Mesendoderm (in vitro differentiated cells): Measurements from ENCODE around the gene POP4.

ENCODE experiments used
- DNase-seq: peaks from one replicate; pipeline ENCODE4 v3.0.0; 2013
- H2AK5ac ChIP-seq: 2 replicates; pipeline ENCODE4 v1.6.1; 2013; ENCODE audit warnings: low read length, inconsistent platforms
- H2BK120ac ChIP-seq: 2 replicates; pipeline ENCODE4 v1.6.1; 2013; ENCODE audit warnings: low read depth, mild to moderate bottlenecking, low read length, moderate library complexity, mixed read lengths
- H2BK15ac ChIP-seq: replicated peaks from 2 replicates; pipeline ENCODE4 v1.6.1; 2013; ENCODE audit warnings: low read depth, mild to moderate bottlenecking, moderate library complexity
- H2BK5ac ChIP-seq: 2 replicates; pipeline ENCODE4 v1.6.1; 2013; ENCODE audit warnings: low read length, inconsistent platforms
- H3K18ac ChIP-seq: 2 replicates; pipeline ENCODE4 v1.6.1; 2013; ENCODE audit warnings: mild to moderate bottlenecking, low read length, mixed read lengths
- H3K23ac ChIP-seq: one replicate; pipeline ENCODE4 v1.6.1; 2013; ENCODE audit warnings: low read length
- H3K27ac ChIP-seq: 2 replicates; pipeline ENCODE4 v1.5.1; 2013; ENCODE audit warnings: low read depth, mild to moderate bottlenecking, inconsistent platforms, low read length, moderate library complexity
- H3K27me3 ChIP-seq: 2 replicates; pipeline ENCODE4 v1.6.1; 2013; ENCODE audit warnings: low read length, control low read depth, mild to moderate bottlenecking, inconsistent platforms; ENCODE audit not compliant: insufficient read depth, poor library complexity
- H3K36me3 ChIP-seq: 2 replicates; pipeline ENCODE4 v1.6.1; 2013; ENCODE audit warnings: low read length, inconsistent platforms; ENCODE audit not compliant: control insufficient read depth, insufficient read depth
- H3K4ac ChIP-seq: one replicate; pipeline ENCODE4 v1.6.1; 2013; ENCODE audit warnings: low read depth, mild to moderate bottlenecking, low read length, moderate library complexity
- H3K4me1 ChIP-seq: 2 replicates; pipeline ENCODE4 v1.6.1; 2013; ENCODE audit warnings: low read depth, low read length, inconsistent platforms; ENCODE audit not compliant: control insufficient read depth
- H3K4me2 ChIP-seq: 2 replicates; pipeline ENCODE4 v1.6.1; 2013; ENCODE audit warnings: low read length
- H3K4me3 ChIP-seq: 2 replicates; pipeline ENCODE4 v1.5.1; 2013; ENCODE audit warnings: mild to moderate bottlenecking, low read length
- H3K56ac ChIP-seq: one replicate; pipeline ENCODE4 v1.6.1; 2013; ENCODE audit warnings: low read length
- H3K79me1 ChIP-seq: 2 replicates; pipeline ENCODE4 v1.6.1; 2013; ENCODE audit warnings: low read length, inconsistent platforms
- H3K79me2 ChIP-seq: 2 replicates; pipeline ENCODE4 v1.6.1; 2013; ENCODE audit warnings: mild to moderate bottlenecking, low read length; ENCODE audit not compliant: control insufficient read depth, insufficient read depth
- H3K9ac ChIP-seq: 2 replicates; pipeline ENCODE4 v1.6.1; 2013; ENCODE audit warnings: low read length, inconsistent platforms
- H4K5ac ChIP-seq: one replicate; pipeline ENCODE4 v1.6.1; 2013; ENCODE audit warnings: low read length
- H4K8ac ChIP-seq: one replicate; pipeline ENCODE4 v1.6.1; 2013; ENCODE audit warnings: low read depth, mild to moderate bottlenecking, control low read depth, low read length, moderate library complexity
- WGBS: extraction: QIAGEN DNeasy Blood & Tissue Kit; methylation state at CpG from one replicate; pipeline ENCODE4 v1.1.7; 2013; ENCODE audit warnings: low lambda C conversion rate, missing lambda C conversion rate; ENCODE audit not compliant: insufficient coverage; ENCODE audit errors: extremely low coverage; 5-methylcytosine and 5-hydroxymethylcytosine counted together

Gene POP4

DNA sequence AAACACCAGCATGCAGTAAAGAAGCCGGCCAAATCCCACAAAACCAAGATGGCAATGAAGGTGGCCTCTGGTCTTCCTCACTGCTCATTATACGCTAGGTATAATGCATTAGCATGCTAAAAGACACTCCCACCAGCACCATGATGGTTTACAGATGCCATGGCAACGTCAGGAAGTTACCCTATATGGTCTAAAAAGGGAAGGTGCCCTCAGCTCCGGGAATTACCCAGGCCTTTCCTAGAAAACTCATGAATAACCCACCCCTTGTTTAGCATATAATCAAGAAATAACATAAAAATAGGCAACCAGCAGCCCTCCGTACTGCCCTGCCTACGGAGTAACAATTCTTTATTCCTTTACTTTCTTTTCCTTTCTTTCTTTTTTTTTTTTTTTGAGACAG lies 38.1 kb downstream of the POP4 start:
- Histone ChIP-seq H3K27ac (no peak overlapping the region), H2BK15ac (no peak overlapping the region), H3K4ac (no peak overlapping the region), H3K56ac (no peak overlapping the region), H3K36me3 (no peaks in the 10 kb centered on the region), H3K4me3 (no peak overlapping the region), H3K18ac (no peak overlapping the region), H3K4me2 (no peak overlapping the region), H3K9ac (no peak overlapping the region), H3K4me1 (peaks cover 2% of the 10 kb centered on the region), H3K79me2 (no peaks in the 10 kb centered on the region), H4K5ac (no peak overlapping the region), H2BK120ac (no peak overlapping the region), H3K23ac (no peak overlapping the region), H4K8ac (no peak overlapping the region), H3K79me1 (no peaks in the 10 kb centered on the region), H2BK5ac (no peak overlapping the region), H3K27me3 (no peaks in the 10 kb centered on the region), H2AK5ac (no peak overlapping the region)
- no CpG with 5 or more reads among the region's 6 CpGs for WGBS
- DNase-seq, result no peak

- no peak overlapping the region for H3K4me2 ChIP-seq
- no peak overlapping the region for H3K56ac ChIP-seq
- no peaks in the 10 kb centered on the region for H3K79me1 ChIP-seq
- no peaks in the 10 kb centered on the region for H3K36me3 ChIP-seq
- H2AK5ac ChIP-seq, result no peak overlapping the region
- peaks cover 2% of the 10 kb centered on the region for H3K4me1 ChIP-seq
- no peak overlapping the region for H3K27ac ChIP-seq
- WGBS, result no CpG with 5 or more reads among the region's 5 CpGs
- no peak overlapping the region for H3K4ac ChIP-seq
- DNase-seq, result no peak
- H2BK5ac ChIP-seq, result no peak overlapping the region
- no peak overlapping the region for H2BK15ac ChIP-seq
- H3K79me2 ChIP-seq, result no peaks in the 10 kb centered on the region
- no peak overlapping the region for H3K4me3 ChIP-seq
- H3K27me3 ChIP-seq, result no peaks in the 10 kb centered on the region
- no peak overlapping the region for H4K8ac ChIP-seq
- no peak overlapping the region for H3K23ac ChIP-seq
- H3K18ac ChIP-seq, result no peak overlapping the region
- H2BK120ac ChIP-seq, result no peak overlapping the region
- no peak overlapping the region for H4K5ac ChIP-seq
- H3K9ac ChIP-seq, result no peak overlapping the region
These were observed 39.4 kb downstream of the POP4 start for GRCh38 chr19:29645491-29645867.

DNA sequence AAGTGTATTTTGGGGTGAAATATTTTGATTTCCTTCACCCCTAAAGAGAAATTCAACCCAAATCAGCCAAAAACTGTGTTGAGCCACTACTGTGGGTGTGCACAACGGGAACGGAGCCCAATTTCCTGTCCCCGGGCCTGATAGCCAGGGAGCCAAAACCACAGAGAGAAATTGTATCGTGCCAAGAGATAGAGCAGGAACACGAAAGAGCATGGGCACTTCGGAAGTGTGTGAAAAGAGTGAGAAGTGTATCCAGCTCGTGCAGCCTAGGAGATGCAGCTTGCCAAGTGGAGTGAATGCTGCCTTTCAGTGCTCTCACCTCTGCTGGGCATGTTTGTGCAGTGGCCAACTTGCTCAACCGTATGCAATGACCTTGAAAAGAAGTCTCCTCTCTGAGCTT lies 39.8 kb downstream of the POP4 start:
- Histone ChIP-seq H3K4me1 (peaks cover 2% of the 10 kb centered on the region), H2AK5ac (no peak overlapping the region), H3K56ac (no peak overlapping the region), H3K23ac (no peak overlapping the region), H3K79me1 (no peaks in the 10 kb centered on the region), H3K4me3 (no peak overlapping the region), H4K8ac (no peak overlapping the region), H3K27ac (no peak overlapping the region), H3K4me2 (no peak overlapping the region), H3K79me2 (no peaks in the 10 kb centered on the region), H2BK120ac (no peak overlapping the region), H2BK15ac (no peak overlapping the region), H3K9ac (no peak overlapping the region), H3K27me3 (no peaks in the 10 kb centered on the region), H4K5ac (no peak overlapping the region), H3K36me3 (no peaks in the 10 kb centered on the region), H3K4ac (no peak overlapping the region), H3K18ac (no peak overlapping the region), H2BK5ac (no peak overlapping the region)
- WGBS, result no CpG with 5 or more reads among the region's 8 CpGs
- no peak for DNase-seq

DNA sequence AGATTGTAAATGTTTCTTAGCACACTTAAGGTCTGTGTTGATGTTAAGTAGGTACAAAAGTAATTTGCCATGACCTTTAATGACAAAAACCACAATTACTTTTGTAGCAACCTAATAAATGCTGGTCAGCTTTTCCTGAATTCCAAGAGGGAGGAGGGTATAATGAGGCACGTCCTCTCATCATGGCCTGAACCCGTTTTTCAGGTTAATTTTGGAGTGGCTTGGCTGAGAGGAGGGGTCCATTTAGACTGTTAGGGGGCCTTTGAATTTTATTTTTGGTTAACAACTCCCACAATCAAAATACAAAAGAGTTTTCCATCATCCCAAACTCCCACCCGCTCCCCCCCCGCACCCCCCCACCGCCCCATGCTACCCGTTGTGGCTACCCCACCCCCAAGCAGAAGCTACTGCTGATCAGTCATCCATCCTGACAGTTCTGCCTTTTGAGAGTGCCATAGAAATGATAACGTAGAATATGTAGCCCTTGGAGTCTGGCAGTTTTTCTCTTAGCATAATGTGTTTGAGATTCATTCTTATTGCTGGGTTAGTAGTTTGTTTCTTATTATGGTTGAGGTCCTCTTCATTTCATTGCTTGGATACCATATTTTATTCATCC lies 44.8 kb downstream of the POP4 start:
- Histone ChIP-seq H2AK5ac (no peak overlapping the region), H3K56ac (no peak overlapping the region), H3K79me2 (no peaks in the 10 kb centered on the region), H3K4me2 (no peak overlapping the region), H3K9ac (no peak overlapping the region), H3K27me3 (no peaks in the 10 kb centered on the region), H3K4ac (no peak overlapping the region), H3K23ac (no peak overlapping the region), H2BK120ac (no peak overlapping the region), H4K5ac (no peak overlapping the region), H3K4me1 (no peaks in the 10 kb centered on the region), H2BK15ac (no peak overlapping the region), H3K4me3 (no peak overlapping the region), H3K27ac (no peak overlapping the region), H4K8ac (no peak overlapping the region), H3K18ac (no peak overlapping the region), H2BK5ac (no peak overlapping the region), H3K79me1 (no peaks in the 10 kb centered on the region), H3K36me3 (no peaks in the 10 kb centered on the region)
- DNase-seq, result no peak
- no CpG with 5 or more reads among the region's 7 CpGs for whole genome bisulfite sequencing

DNA sequence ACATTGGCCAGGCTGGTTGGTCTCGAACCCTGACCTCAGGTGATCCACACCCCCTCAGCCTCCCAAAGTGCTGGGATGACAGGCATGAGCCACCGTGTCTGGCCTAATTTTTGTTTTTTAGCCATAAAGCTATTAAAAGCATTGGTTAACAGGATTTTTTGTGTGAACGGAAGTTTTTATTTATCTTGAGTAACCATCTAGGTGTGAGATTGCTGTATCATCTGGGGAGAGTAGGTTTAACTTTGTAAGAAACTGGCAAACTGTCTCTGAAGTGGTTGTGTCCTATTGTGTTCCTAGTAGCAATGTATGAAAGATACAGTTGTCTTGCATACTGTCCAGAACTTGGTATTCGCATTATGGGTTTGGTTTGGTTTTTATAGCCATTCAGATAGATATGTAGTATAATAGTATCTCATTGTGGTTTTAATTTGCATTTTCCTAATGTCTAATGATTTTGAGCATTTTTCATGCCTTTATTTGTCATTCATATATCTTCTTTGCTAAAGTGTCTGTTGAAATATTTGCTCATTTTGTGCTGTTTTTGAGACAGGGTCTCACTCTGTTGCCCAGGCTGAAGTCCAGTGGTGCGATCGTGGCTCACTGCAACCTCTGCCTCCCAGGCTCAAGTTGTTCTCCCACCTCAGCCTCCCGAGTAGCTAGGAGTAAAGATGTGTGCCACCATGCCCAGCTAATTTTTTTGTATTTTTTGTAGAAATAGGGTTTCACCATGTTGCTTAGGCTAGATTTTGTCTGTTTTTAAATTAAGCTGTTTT lies 45.7 kb downstream of the POP4 start:
- H3K36me3 ChIP-seq, result no peaks in the 10 kb centered on the region
- no peaks in the 10 kb centered on the region for H3K79me2 ChIP-seq
- no peaks in the 10 kb centered on the region for H3K79me1 ChIP-seq
- no peak overlapping the region for H3K23ac ChIP-seq
- H3K27ac ChIP-seq, result no peak overlapping the region
- H2BK15ac ChIP-seq, result no peak overlapping the region
- H3K4ac ChIP-seq, result no peak overlapping the region
- no peak overlapping the region for H2BK5ac ChIP-seq
- H2BK120ac ChIP-seq, result no peak overlapping the region
- H3K18ac ChIP-seq, result no peak overlapping the region
- DNase-seq, result no peak
- no peak overlapping the region for H2AK5ac ChIP-seq
- H3K27me3 ChIP-seq, result no peaks in the 10 kb centered on the region
- no peak overlapping the region for H4K8ac ChIP-seq
- no peaks in the 10 kb centered on the region for H3K4me1 ChIP-seq
- H3K9ac ChIP-seq, result no peak overlapping the region
- H3K56ac ChIP-seq, result no peak overlapping the region
- no CpG with 5 or more reads among the region's 7 CpGs for WGBS
- no peak overlapping the region for H4K5ac ChIP-seq
- H3K4me3 ChIP-seq, result no peak overlapping the region
- H3K4me2 ChIP-seq, result no peak overlapping the region

- H2BK120ac ChIP-seq, result no peak overlapping the region
- H3K79me1 ChIP-seq, result no peaks in the 10 kb centered on the region
- H3K18ac ChIP-seq, result no peak overlapping the region
- H4K8ac ChIP-seq, result no peak overlapping the region
- H3K79me2 ChIP-seq, result no peaks in the 10 kb centered on the region
- no peak for DNase-seq
- H3K4me2 ChIP-seq, result no peak overlapping the region
- no peak overlapping the region for H3K4me3 ChIP-seq
- H3K4ac ChIP-seq, result no peak overlapping the region
- H3K27me3 ChIP-seq, result no peaks in the 10 kb centered on the region
- H3K9ac ChIP-seq, result no peak overlapping the region
- H2BK15ac ChIP-seq, result no peak overlapping the region
- H4K5ac ChIP-seq, result no peak overlapping the region
- H3K56ac ChIP-seq, result no peak overlapping the region
- H3K27ac ChIP-seq, result no peak overlapping the region
- no peak overlapping the region for H3K23ac ChIP-seq
- H3K4me1 ChIP-seq, result no peaks in the 10 kb centered on the region
- no CpG with 5 or more reads among the region's 5 CpGs for WGBS
- H3K36me3 ChIP-seq, result no peaks in the 10 kb centered on the region
- H2BK5ac ChIP-seq, result no peak overlapping the region
- H2AK5ac ChIP-seq, result no peak overlapping the region
These were observed 47.3 kb downstream of the POP4 start for GRCh38 chr19:29653398-29653797.
